IPS-11a (cell line): ENCODE measurements around the gene GAD1.
A peak's percentile ranks its signal among the peaks of the same experiment; 100 is the strongest.

Source experiments
- H3K4me3 ChIP-seq: one replicate; pipeline ENCODE4 v1.5.1; 2013; ENCODE audit warnings: low read depth, low read length, control low read depth

The GAD1 gene

GRCh38 chr2:170817093-170818035 lies 677 bp downstream of the GAD1 start:
- peak overlapping the region; percentile 50 for H3K4me3 ChIP-seq

DNA sequence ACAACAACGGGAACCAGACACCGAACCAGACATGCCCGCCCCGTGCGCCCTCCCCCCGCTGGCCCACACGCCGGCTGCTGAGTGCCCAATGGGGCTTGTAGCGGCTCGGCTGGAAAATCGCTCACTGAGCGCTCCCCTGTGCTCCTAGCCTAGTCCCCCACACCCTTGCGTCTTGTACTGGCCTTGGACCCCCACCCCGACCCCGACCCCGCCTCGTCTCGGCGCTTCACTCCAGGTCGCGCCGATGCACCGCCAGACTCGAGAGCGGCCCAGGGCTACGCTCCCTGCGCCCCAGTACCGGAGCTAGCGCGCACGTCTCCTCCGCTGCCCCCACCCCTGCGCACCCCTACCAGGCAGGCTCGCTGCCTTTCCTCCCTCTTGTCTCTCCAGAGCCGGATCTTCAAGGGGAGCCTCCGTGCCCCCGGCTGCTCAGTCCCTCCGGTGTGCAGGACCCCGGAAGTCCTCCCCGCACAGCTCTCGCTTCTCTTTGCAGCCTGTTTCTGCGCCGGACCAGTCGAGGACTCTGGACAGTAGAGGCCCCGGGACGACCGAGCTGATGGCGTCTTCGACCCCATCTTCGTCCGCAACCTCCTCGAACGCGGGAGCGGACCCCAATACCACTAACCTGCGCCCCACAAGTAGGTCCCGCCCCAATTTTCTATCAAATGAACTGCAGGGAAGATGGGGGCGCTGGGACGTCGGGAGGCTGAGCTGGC lies 1.5 kb downstream of the GAD1 start:
- H3K4me3 ChIP-seq: peak overlapping the region; percentile 50

- H3K4me3 ChIP-seq: peak overlapping the region; percentile 33
These were observed 2.2 kb downstream of the GAD1 start for GRCh38 chr2:170818752-170819470.

DNA sequence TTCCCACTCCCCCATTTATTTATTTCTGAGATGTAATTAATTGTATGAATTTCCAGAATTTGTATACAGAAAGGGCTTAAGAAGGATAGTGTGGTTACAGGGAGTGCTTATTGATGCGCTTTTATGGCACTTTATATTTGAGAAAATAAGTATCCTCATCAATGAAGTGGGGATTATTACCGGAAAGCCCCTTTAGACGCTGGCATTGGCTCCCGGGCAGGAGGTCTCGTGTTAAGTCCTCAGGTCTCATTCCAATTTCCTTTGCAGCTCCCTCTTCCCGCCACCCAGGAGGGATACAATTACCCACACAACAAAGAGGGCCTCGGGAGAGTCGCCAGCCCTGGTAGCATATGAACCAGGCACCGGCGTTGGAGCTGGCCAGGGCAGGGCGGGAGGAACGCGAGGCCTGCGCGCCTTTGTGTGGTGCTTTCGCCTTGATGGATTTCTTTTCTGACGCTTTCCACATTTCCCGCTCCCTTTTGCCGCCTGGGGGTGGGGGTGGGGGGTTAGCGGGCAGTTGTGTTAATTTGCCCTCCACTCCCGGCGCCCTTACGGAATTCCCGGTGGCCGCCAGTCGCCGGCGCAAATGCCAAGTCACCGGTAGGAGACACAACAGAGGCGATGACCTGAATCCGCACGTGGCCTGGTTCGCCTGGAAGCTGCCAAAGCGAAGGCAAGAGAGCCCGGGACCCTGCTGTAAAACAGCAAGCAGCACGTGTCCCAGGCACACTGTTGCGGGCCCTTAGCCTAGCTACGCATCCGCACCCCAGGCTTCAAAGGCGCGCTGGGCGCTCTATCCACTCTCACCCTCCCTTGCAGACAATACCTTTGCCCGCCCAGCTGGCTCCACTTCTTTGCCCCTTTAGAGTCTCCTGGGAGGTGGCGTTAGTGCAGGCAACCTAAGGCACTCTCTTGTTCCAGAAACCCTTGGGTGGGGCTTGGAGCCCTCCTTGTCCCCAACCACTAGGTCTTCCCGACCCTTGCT lies 3.3 kb downstream of the GAD1 start:
- H3K4me3 ChIP-seq: no peak overlapping the region

GRCh38 chr2:170820757-170821530 lies 4.3 kb downstream of the GAD1 start:
- no peak overlapping the region for H3K4me3 ChIP-seq

GRCh38 chr2:170821531-170822289 lies 5.0 kb downstream of the GAD1 start:
- no peak overlapping the region for H3K4me3 ChIP-seq

DNA sequence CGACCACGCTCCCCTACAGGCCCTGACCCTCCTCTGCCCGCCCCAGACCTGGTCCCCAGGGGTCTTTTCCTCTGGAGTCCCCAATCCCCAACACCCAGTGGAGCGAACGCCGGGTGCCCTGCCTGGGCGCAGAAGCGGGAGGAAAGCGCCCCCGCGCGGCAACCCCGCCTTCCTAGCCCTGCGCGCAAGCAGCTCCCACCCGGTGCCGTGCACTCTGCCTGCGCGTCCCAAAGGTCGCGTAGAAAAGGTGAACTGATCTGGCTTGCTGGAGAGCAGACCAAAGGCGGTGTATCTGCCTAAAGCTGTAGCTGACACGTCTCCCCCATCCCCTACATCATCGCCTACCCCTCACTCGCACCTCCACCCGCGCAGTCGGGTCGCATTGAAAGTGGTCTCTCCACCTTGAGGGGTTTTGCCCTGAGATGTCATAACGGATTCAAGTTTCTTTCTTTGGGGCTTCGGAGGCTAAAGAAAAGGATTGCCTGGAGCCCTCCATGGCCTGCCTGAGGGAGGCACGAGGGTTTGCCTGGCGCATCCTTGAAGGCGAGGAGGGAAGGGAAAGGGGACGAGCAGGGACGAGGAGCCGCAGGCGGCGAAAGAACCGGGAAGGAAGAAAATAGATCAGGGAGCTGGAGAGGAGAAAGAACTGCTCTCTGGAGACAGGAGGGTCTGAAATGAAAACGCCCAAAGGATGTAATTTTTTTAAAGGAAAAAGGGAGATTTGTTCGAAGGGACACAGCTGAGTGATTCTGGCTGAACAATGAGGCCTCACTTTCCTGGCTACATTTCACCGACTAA lies 5.8 kb downstream of the GAD1 start:
- H3K4me3 ChIP-seq: no peak overlapping the region

DNA sequence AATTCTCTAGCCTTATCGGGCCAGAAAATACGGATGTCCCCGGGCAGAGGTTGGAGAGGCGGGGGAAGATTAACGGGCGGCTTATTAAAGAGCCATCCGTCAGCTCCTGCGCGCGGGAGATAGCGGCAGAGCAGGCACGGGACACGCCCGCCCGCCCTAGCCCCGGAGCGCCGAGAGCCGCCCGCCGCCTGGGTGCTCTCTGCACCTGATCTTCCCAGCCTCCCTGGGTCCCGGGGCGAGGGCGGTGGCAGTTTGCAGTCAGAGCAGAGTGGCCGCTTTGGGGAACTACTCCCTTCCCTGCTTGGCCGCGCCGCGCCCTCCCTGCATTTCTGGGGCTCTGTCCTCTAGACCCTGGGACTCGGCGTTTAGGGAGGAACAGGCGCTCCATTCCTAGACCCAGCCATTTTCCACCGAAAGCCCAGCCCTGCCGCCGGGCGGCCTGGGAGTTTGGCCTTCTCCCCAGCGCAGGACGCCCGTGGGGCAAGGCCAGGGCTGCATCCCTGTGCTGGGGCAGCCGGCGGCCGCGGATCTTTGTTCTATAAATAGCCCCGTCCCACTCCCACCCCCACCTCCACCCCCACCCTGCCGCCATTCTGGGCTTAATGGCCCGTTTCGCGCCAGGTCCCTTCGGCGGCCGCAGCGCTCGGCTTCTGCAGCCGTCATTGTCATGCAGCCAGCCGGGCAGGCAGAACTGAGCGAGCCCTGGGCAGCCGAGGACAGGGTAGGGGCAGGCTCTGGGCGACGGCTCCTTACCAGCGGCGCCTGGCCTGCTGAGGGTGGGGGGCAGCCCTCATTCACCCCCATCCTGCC lies 6.6 kb downstream of the GAD1 start:
- H3K4me3 ChIP-seq: peak overlapping the region; percentile 35

GRCh38 chr2:170823898-170824215 lies 7.2 kb downstream of the GAD1 start:
- peak overlapping the region; percentile 17 for H3K4me3 ChIP-seq

DNA sequence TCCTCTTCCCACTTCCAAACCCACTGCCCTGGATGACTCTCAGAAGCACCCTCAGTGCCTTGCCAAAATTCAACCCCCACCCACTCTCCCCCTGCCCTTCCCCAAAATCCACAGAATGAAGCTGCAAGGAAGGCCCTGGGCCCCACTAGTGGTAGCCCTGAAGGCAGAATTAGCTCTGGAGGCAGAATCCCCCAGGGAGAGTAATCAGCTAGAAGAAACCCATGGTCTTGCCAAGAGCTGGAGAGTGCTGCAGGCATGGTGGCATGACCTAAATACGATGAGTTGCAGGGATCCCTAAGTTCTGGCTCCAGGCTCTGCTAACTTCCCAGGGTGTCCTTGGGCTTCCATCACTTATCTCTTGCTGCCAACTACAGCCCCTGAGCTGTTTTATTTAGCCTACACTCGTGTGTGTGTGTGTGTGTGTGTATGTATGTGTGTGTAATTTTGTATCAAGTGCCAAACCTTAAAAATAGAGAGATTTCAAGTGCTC lies 7.9 kb downstream of the GAD1 start:
- no peak overlapping the region for H3K4me3 ChIP-seq

GRCh38 chr2:170827841-170828532 lies 11.3 kb downstream of the GAD1 start:
- no peak overlapping the region for H3K4me3 ChIP-seq

- H3K4me3 ChIP-seq: no peak overlapping the region
These were observed 11.8 kb downstream of the GAD1 start for GRCh38 chr2:170828533-170828916.

DNA sequence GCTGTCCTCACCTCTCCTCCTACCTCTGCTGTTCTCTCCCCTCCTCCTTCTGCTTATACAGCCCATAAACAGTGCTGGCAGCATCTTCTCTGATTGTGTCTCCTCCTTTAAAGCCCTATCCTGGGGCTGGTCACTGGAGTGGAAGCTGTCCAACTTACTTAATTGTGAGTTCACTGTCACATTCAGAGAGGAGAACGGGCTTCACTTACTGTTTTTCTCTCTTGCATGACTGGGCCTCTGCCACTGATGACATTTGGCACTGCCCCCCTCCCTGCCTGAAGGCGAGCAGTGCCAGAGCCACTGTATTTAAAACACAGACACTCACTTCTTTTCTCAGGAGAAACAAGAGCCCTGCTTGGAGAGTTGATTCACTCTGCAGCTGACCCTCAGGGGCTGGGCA lies 12.3 kb downstream of the GAD1 start:
- no peak overlapping the region for H3K4me3 ChIP-seq

DNA sequence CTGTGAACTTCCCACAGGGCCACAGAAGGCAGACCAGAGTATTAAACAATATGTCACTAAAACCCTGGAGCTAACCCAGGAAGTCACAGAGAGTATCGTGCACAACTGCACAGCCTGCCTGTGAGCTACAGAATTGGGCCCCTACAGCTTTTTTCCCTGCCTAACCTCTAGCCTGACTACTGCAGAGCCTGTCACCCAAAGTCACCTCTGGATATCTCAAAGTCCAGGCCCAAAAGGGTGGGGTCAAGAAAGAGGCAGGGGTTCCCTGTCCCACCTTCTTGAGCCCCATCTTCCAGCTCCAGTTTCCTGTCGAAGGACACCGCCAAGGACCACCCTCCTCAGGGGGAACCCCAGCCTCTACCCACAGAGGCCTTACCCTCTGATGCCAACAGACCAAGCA lies 13.5 kb downstream of the GAD1 start:
- no peak overlapping the region for H3K4me3 ChIP-seq

DNA sequence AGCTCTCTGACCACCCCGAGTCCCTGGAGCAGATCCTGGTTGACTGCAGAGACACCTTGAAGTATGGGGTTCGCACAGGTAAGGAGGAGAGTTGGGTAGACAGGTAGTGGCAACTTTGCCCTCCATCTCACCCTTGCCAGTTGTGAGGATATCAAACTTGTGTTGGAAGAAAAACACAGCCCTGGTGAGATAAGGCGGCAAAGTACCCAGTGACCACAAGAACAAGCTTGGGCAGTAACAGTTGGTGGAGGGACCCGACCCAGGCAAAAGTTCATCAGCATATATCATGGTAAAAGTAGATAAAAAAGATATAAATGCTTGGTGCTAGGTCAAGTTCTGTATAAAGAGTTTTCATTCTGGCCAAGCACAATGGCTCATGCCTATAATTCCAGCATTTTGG lies 14.4 kb downstream of the GAD1 start:
- H3K4me3 ChIP-seq: no peak overlapping the region

GRCh38 chr2:170836027-170836426 lies 19.3 kb downstream of the GAD1 start:
- H3K4me3 ChIP-seq: no peak overlapping the region
